Endothelial cell of umbilical vein (primary cell): ENCODE results near the gene TESPA1. TPM values are rescaled to one million over a fixed set of nuclear protein-coding genes. Genes with fewer than 3 reads are reported as not detected.
A peak's percentile ranks its signal among the peaks of the same experiment; 100 is the strongest.

Source experiments
- BruUV-seq: library from RNA; stranded (reverse); fragments of 400-500 nt; replicated peaks from 2 replicates; lab custom pipeline; 2021; lab: Mats Ljungman, UMichigan
- CTCF ChIA-PET: fragments of 300-600, 350-600 bp; sonication (Branson Sonifier 250); formaldehyde crosslinking; loops from one replicate; lab custom pipeline; 2021; ENCODE audit warnings: antibody characterized with exemption, inconsistent platforms; lab: Charles Lee
- POLR2A ChIA-PET: fragments of 300-600, 350-600 bp; sonication (Branson Sonifier 250); formaldehyde crosslinking; loops from one replicate; lab custom pipeline; 2021; ENCODE audit warnings: antibody characterized with exemption, inconsistent platforms; lab: Charles Lee
- DNase-seq: peaks from one replicate; pipeline ENCODE4 v3.0.0-alpha.2; 2011; ENCODE audit warnings: low read depth, low spot score
- FAIRE-seq: peaks from 2 replicates; lab custom pipeline; 2011; peaks lifted over from hg19 to GRCh38; lab: Jason Lieb, UNC
- H2AFZ ChIP-seq: 2 replicates; pipeline ENCODE4 v1.6.0; 2012; ENCODE audit warnings: low read depth, low read length, control low read depth, inconsistent platforms
- H3K27ac ChIP-seq: 2 replicates; pipeline ENCODE4 v1.5.1; 2011; ENCODE audit warnings: low read depth, mild to moderate bottlenecking, control low read depth, low read length, moderate library complexity; ENCODE audit not compliant: insufficient read depth
- H3K27me3 ChIP-seq, 2 experiments: 2 replicates each; pipeline versions ENCODE4 v1.6.0 to v1.6.1; 2011; ENCODE audit warnings: low read length in 2 of 2, mixed read lengths in 1 of 2; ENCODE audit not compliant: control insufficient read depth in 2 of 2, insufficient read depth in 2 of 2
- H3K36me3 ChIP-seq, 2 experiments: 2 replicates in 1 of 2; 3 replicates in 1 of 2; pipeline ENCODE4 v1.5.1; 2011; ENCODE audit warnings: low read length in 2 of 2, mild to moderate bottlenecking in 1 of 2, moderate library complexity in 1 of 2; ENCODE audit not compliant: control insufficient read depth in 2 of 2, insufficient read depth in 2 of 2; ENCODE audit errors: extremely low read depth in 1 of 2
- H3K4me1 ChIP-seq: 3 replicates; pipeline ENCODE4 v1.5.1; 2011; ENCODE audit warnings: mild to moderate bottlenecking, low read length; ENCODE audit not compliant: control insufficient read depth, insufficient read depth; ENCODE audit errors: extremely low read depth
- H3K4me2 ChIP-seq: 2 replicates; pipeline ENCODE4 v1.6.1; 2011; ENCODE audit warnings: low read length, control low read depth, mixed read lengths; ENCODE audit not compliant: insufficient read depth
- H3K4me3 ChIP-seq, 3 experiments: fragments of 200-600 bp in 1 of 3; sonication (generic), shearing (Covaris generic) in 1 of 3; replicated peaks in 1 of 3; 2 replicates each; pipeline ENCODE4 v1.5.1; 2011 to 2016; ENCODE audit warnings: control low read depth in 3 of 3, low read length in 3 of 3, mild to moderate bottlenecking in 2 of 3, inconsistent platforms in 1 of 3, low read depth in 1 of 3, moderate library complexity in 1 of 3; ENCODE audit not compliant: insufficient read depth in 1 of 3
- H3K79me2 ChIP-seq: 2 replicates; pipeline ENCODE4 v1.6.0; 2012; ENCODE audit warnings: low read length, inconsistent platforms; ENCODE audit not compliant: control insufficient read depth, insufficient read depth
- H3K9ac ChIP-seq: replicated peaks from 2 replicates; pipeline ENCODE3; 2011; ENCODE audit warnings: low read length, control low read depth; ENCODE audit not compliant: insufficient read depth; ENCODE audit errors: extremely low read depth
- H3K9me1 ChIP-seq: replicated peaks from 3 replicates; pipeline ENCODE4 v1.6.0; 2011; ENCODE audit warnings: mild to moderate bottlenecking, low read length; ENCODE audit not compliant: control insufficient read depth, insufficient read depth; ENCODE audit errors: extremely low read depth
- H3K9me3 ChIP-seq: replicated peaks from 2 replicates; pipeline ENCODE4 v1.5.1; 2012; ENCODE audit warnings: low read length, inconsistent platforms; ENCODE audit not compliant: control insufficient read depth, insufficient read depth
- H4K20me1 ChIP-seq: replicated peaks from 2 replicates; pipeline ENCODE3; 2011; ENCODE audit warnings: mild to moderate bottlenecking, low read length; ENCODE audit not compliant: control insufficient read depth, insufficient read depth; ENCODE audit errors: extremely low read depth
- EZH2 ChIP-seq: IDR thresholded peaks from 2 replicates; pipeline ENCODE4 v1.6.1; 2012; ENCODE audit warnings: borderline replicate concordance, low read depth, mild to moderate bottlenecking, moderate library complexity, low read length, inconsistent platforms; ENCODE audit not compliant: severe bottlenecking
- FOS ChIP-seq: IDR thresholded peaks from 2 replicates; pipeline ENCODE4 v1.6.1; 2011; ENCODE audit warnings: mild to moderate bottlenecking, low read length, moderate library complexity, borderline replicate concordance; ENCODE audit not compliant: insufficient read depth
- GATA2 ChIP-seq: IDR thresholded peaks from 2 replicates; pipeline ENCODE4 v1.7.0; 2011; ENCODE audit warnings: low read depth, mild to moderate bottlenecking, moderate library complexity, mixed read lengths, low read length; ENCODE audit not compliant: insufficient read length, insufficient read depth
- JUN ChIP-seq: IDR thresholded peaks from 2 replicates; pipeline ENCODE4 v1.6.1; 2011; ENCODE audit warnings: borderline replicate concordance, low read depth; ENCODE audit not compliant: insufficient read length, insufficient read depth
- MYC ChIP-seq: IDR thresholded peaks from one replicate; pipeline ENCODE4 v1.6.1; 2011; ENCODE audit warnings: mild to moderate bottlenecking, low read depth, low read length
- POLR2A ChIP-seq: IDR thresholded peaks from 2 replicates; pipeline ENCODE4 v1.6.1; 2012; ENCODE audit warnings: low read depth, mild to moderate bottlenecking, control low read depth, low read length
- POLR2AphosphoS5 ChIP-seq: IDR thresholded peaks from 2 replicates; pipeline ENCODE4 v1.6.1; 2012; ENCODE audit warnings: low read depth, mild to moderate bottlenecking, control low read depth, low read length, moderate library complexity; ENCODE audit not compliant: insufficient read depth
- dilution Hi-C: fragments of 300-500 bp; cut with MboI; formaldehyde crosslinking; loops from one replicate; pipeline ENCODE4 v1.15.0; 2019; ENCODE audit warnings: low sequenced_read_pairs; ENCODE audit not compliant: extremely low pct_ligation_motif_present
- intact Hi-C: fragments of 100-400 bp; cut with micrococcal nuclease; formaldehyde crosslinking; loops from one replicate; pipeline ENCODE4 v1.10.0; 2022
- polyA plus RNA-seq, 4 experiments: library from polyadenylated mRNA; depleted of rRNA in 3 of 4; stranded (reverse) in 3 of 4; unstranded in 1 of 4; fragments of >200 nt; gene quantifications; 2 replicates each; pipeline versions ENCODE4 v1.2.1 to v1.2.3, GENCODE V29; 2011 to 2012; ENCODE audit warnings: missing spikeins in 1 of 4
- total RNA-seq: library from RNA; stranded (reverse); gene quantifications from 2 replicates; pipeline ENCODE4 v1.2.3, GENCODE V29; 2021
- TF ChIP-seq, protein P1 (sequence below), 2 donors: IDR thresholded peaks; 1 replicate in 1 of 2; 2 replicates in 1 of 2; pipeline ENCODE4 v1.5.1; 2011; ENCODE audit warnings: low read length in 2 of 2, mild to moderate bottlenecking in 2 of 2, moderate library complexity in 2 of 2, control low read depth in 1 of 2, inconsistent platforms in 1 of 2, low read depth in 1 of 2; ENCODE audit not compliant: insufficient read depth in 1 of 2; ENCODE audit errors: extremely low read depth in 1 of 2
- TF ChIP-seq, protein P2 (sequence below): IDR thresholded peaks from 2 replicates; pipeline ENCODE4 v1.6.1; 2011; ENCODE audit not compliant: insufficient read depth, insufficient read length

The TESPA1 gene
- total and polyA plus RNA-seq, 2 donors (not counting 3 experiments of a cell fraction or from before 2014, with no cell fraction given) = not detected

DNA sequence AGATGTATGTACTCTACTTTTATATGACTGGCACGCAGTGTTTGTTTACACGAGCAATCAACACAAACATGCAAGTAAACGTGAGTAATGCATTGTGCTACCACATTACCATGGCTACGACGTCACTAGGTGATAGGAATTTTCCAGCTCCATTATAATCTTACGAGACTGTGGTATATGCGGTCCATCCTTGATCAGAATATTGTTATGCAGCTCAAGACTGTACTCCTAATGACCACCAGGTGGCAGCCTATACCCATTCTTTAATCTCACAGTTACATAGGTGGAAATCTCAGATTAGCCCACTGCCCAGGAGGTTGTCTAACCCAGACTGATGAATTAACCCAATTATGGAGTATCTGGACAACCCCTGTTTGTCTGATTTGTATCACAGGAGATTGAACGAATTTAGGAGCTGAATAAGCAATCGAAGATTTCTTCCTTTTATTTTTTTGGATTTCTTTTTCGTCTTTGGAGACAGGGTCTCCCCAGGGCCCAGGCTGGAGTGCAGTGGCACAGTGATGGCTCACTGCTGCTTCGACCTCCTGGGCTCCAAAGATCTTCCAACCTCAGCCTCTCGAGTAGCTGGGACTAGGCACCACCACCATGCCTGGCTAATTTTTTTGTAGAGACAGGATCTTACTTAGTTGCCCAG lies 8.7 kb upstream of the TESPA1 start:
- no peaks in the 10 kb centered on the region for H4K20me1 ChIP-seq
- H3K4me1 ChIP-seq = no peaks in the 10 kb centered on the region
- no peak for TF ChIP-seq MYC
- TF ChIP-seq, protein P1, sequence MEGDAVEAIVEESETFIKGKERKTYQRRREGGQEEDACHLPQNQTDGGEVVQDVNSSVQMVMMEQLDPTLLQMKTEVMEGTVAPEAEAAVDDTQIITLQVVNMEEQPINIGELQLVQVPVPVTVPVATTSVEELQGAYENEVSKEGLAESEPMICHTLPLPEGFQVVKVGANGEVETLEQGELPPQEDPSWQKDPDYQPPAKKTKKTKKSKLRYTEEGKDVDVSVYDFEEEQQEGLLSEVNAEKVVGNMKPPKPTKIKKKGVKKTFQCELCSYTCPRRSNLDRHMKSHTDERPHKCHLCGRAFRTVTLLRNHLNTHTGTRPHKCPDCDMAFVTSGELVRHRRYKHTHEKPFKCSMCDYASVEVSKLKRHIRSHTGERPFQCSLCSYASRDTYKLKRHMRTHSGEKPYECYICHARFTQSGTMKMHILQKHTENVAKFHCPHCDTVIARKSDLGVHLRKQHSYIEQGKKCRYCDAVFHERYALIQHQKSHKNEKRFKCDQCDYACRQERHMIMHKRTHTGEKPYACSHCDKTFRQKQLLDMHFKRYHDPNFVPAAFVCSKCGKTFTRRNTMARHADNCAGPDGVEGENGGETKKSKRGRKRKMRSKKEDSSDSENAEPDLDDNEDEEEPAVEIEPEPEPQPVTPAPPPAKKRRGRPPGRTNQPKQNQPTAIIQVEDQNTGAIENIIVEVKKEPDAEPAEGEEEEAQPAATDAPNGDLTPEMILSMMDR (IDR thresholded peaks at IDR 0.05; ENCODE audit: extremely low read depth in 1 of 2, insufficient read depth in 1 of 2, low read depth in 1 of 2, low read length in 2 of 2) = peak; percentile 59 to 64
- H3K4me2 ChIP-seq = no peak overlapping the region
- no peak overlapping the region for H2AFZ ChIP-seq
- no peaks in the 10 kb centered on the region for H3K9me1 ChIP-seq
- H3K4me3 ChIP-seq = no peak overlapping the region
- H3K27me3 ChIP-seq = peaks cover 3 to 4% of the 10 kb centered on the region in 2 experiments
- CTCF ChIA-PET = interaction anchor here (0.6 to 6.7 kb wide), 51 partner anchors 8 to 663 kb away, joined by 3 to 249 read pairs (median 5); partner anchors contain the start of gene NEUROD4
- DNase-seq (peak; percentile 72), FAIRE-seq (peak; percentile 95)
- H3K27ac ChIP-seq = no peak overlapping the region
- no peaks in the 10 kb centered on the region for H3K36me3 ChIP-seq
- H3K9me3 ChIP-seq = no peaks in the 10 kb centered on the region
- dilution Hi-C loops (no loop called here), intact Hi-C loops (loop anchor here (1.0 to 5.0 kb wide), 4 partner anchors 75 to 624 kb away; no protein-coding TSS in a partner anchor)
- POLR2A ChIA-PET = no interaction called here
- no TSS peak for BruUV-seq
- H3K79me2 ChIP-seq = no peaks in the 10 kb centered on the region
- no peak overlapping the region for H3K9ac ChIP-seq

- POLR2A ChIA-PET = no interaction called here
- Histone ChIP-seq H3K36me3 (no peaks in the 10 kb centered on the region), H3K4me2 (no peak overlapping the region), H3K27me3 (peaks cover 3 to 4% of the 10 kb centered on the region in 2 experiments), H3K79me2 (no peaks in the 10 kb centered on the region), H3K4me3 (no peak overlapping the region), H3K9me1 (no peaks in the 10 kb centered on the region), H3K9ac (no peak overlapping the region), H3K9me3 (no peaks in the 10 kb centered on the region), H3K4me1 (no peaks in the 10 kb centered on the region), H3K27ac (no peak overlapping the region), H4K20me1 (no peaks in the 10 kb centered on the region), H2AFZ (no peak overlapping the region)
- no peak for FAIRE-seq
- no peak for DNase-seq
- TF ChIP-seq MYC (no peak), GATA2 (no peak), POLR2A (no peak), FOS (no peak), EZH2 (no peak), JUN (no peak), POLR2AphosphoS5 (no peak)
- TF ChIP-seq, protein P2, sequence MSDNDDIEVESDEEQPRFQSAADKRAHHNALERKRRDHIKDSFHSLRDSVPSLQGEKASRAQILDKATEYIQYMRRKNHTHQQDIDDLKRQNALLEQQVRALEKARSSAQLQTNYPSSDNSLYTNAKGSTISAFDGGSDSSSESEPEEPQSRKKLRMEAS = no peak
- TF ChIP-seq, protein P1 (IDR thresholded peaks at IDR 0.05; ENCODE audit: extremely low read depth in 1 of 2, insufficient read depth in 1 of 2, low read depth in 1 of 2, low read length in 2 of 2) = no peak
- dilution Hi-C loops (no loop called here), intact Hi-C loops (loop anchor here (5.0 kb wide), 1 partner anchor 625 kb away; no protein-coding TSS in a partner anchor)
- BruUV-seq = no TSS peak
- CTCF ChIA-PET = interaction anchor here (1.1 to 6.7 kb wide), 12 partner anchors 9 to 665 kb away, joined by 3 to 249 read pairs (median 12); partner anchors contain the start of gene NEUROD4
Measured at GRCh38 chr12:54991991-54992375, 7.4 kb upstream of the TESPA1 start.
